HG03025 (cell line): ENCODE data around the gene DUSP16.
"Not testable (repeated sequence)": the region's sequence is repeated elsewhere in the genome, so short reads cannot be mapped to it uniquely, and the experiment has no call there.

ENCODE experiments used
- ATAC-seq: cut with Tn5 transposase; IDR thresholded peaks from one replicate; pipeline ENCODE4 v1.9.1; 2021; ENCODE audit warnings: mild to moderate bottlenecking, moderate library complexity; ENCODE audit not compliant: unreplicated experiment, low FRiP score

DUSP16 gene

DNA sequence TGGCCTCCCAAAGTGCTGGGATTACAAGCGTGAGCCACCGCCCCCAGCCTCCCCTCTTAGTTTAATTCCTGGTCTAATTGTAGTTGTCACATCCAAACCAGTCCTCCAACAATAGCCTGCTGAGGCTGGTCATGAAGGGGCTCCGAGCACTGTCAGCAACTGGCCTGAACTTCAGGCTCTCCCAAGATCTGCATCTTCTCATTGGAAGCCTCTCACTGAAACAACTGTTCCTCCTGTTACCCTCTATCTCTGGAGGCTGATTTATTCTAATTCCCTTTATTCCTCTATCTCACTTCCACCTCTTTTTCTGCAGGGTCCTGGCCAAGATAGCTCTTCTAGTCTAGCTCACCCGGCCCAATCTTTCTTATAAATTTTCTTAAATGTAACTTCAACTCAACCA, 89.4 kb downstream of the DUSP16 start:
- ATAC-seq, result no peak

DNA sequence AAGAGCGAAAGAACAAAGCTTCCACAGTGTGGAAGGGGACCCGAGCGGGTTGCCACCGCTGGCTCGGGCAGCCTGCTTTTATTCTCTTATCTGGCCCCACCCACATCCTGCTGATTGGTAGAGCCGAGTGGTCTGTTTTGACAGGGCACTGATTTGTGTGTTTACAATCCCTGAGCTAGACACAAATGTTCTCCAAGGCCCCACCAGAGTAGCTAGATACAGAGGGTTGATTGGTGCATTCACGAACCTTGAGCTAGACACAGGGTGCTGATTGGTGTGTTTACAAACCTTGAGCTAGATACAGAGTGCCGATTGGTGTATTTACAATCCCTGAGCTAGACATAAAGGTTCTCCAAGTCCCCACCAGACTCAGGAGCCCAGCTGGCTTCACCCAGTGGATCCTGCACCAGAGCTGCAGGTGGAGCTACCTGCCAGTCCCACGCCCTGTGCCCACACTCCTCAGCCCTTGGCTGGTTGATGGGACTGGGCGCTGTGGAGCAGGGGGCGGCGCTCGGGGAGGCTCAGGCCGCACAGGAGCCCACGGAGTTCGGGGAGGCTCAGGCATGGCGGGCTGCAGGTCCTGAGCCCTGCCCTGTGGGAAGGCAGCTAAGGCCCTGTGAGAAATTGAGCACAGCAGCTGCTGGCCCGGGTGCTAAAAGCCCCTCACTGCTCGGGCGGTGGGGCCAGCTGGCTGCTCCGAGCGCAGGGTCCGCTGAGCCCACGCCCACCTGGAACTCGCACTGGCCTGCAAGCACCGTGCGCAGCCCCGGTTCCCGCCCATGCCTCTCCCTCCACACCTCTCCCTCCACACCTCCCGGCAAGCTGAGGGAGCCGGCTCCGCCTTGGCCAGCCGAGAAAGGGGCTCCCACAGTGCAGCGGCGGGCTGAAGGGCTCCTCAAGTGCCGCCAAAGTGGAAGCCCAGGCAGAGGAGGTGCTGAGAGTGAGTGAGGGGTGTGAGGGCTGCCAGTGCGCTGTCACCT, 90.4 kb downstream of the DUSP16 start:
- ATAC-seq, result not testable (repeated sequence)

DNA sequence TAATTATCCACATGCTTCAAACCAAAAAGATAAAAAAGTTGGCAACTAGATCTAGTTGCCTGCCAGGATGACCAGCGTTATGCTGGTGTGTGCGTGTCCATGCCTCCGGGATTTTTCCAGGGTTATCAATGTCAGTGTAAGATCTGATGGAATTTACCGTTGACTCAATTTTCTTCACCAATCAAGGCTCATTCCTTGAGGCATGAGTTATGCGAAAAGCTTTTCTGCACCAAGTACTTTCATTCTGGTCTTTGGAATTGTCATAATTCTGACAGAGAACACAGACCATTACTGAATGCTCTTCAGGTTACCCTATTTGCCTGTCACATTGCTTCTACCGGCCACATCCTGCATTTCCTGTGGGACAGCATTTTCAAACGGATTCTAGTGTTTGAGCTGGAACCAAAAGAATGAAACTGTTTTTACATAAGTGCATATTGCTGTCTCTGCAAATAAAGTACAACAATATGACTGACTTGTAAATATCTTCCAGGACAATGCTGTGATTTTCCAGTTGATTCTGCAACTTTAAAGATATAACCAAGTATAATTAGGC, 91.8 kb downstream of the DUSP16 start:
- ATAC-seq, result no peak

DNA sequence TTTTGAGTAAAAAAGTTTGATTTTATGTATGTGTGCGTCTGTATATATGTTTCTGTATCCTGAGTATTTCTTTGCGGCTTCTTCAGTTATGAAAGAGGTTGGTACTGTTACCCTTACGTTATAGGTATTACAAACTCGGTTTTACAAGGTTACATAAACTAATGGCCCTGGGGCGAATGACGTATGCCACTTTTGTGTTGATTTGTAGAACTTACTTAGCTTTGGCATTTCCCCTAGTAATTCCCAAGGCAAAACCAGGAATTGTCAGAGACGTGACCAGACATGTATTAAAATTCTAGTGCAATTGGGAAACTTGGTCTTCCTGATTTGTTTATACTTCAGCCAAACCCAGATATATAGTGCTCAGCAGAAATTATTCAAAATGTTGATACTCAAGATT, 93.3 kb downstream of the DUSP16 start:
- no peak for ATAC-seq

DNA sequence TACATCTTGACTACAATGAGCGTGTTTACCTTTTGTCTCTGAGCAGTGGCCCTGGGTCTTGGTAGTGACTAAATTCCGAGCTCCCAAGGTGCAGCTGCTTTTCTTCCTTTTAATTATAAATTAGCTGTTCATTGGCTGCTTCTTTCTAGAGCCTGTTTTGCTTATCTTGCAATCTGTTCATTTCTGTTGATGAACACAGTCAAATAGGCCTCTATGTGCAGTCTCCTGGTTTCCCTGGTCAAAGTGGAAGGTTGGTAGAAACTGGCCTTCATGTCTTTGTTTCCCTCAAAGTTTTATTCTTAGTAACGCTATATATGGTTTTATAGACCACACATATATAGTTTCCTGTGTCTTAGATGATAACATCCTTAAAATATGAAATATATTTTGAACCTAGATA, 94.1 kb downstream of the DUSP16 start:
- ATAC-seq, result no peak

DNA sequence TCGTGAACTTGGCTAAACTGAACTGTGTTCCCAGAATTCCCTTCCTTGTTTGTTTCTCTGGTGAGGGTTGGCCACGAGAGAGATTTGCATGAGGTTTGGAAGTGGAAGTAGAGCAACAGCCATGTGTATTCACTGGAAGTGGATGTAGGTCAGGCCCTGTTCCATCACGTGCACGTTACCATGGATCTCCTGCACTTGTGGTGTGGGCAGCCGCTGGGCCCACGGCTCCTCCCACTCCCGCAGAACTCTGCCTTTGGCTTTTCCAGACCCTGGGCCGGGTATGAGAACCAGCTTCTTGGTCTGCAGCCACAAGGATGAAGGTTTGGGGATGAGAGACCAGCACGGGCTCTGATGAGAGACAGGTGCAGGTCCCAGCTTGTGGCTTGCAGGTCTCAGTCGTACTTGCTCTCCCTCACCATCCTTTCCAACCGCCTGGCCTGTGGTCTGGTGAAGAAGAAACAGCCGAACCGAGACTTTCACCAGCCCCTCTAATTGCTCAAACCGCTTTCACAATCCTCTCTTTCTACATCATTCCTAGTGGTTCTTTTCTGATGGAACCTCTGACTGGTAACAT, 94.9 kb downstream of the DUSP16 start:
- no peak for ATAC-seq

DNA sequence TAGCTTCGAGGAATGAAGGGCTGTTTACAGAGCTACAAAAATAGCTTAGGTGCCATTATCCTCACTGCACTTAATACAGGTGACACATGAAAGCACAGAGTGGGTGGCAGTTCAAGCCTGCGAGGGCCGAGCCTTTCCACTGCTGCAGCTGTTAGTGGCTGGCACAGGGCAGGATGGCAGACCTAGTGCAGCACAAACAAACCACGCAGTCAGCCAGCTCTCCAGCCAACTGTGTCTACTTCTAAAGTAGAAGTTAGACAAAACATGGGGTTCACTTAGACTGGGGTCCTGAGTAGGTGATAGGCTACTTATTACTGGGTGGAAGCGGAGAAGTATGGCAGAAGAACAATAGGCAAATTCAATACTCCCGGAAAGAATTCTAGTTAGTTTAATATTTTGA, 95.4 kb downstream of the DUSP16 start:
- no peak for ATAC-seq

DNA sequence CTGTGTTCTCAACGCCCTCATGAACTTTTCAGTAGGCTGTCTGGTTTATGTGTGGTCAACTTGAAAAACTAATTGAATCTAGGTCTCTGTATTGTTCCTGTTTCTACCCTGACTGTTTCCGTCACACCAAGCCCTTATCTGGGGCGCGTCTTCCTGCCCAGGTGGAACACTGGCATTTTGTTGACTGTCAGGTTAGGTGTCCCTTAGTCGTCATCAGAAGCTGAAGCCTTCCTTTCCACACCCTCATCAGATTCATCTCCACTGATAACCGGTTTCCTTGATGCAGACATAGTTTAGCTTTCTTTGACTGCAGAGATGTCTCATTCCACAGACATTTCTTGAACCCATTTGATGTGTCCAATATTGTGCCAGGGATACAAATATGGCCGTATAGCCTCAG, 96.5 kb downstream of the DUSP16 start:
- ATAC-seq, result no peak

DNA sequence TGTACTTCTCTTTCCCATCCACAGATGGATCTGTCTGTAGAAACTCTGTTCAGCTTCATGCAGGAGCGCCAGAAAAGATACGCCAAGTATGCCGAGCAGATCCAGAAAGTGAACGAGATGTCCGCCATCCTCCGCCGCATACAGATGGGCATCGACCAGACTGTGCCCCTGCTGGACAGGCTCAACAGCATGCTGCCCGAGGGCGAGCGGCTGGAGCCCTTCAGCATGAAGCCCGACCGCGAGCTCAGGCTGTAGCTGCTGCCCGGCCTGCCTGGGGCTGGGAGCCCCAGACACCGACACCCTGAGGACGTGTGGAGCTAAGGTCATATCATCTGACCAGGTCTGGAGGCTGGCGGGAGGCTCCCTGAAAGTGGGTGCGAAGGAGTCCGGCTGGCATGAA, 97.1 kb downstream of the DUSP16 start:
- no peak for ATAC-seq

DNA sequence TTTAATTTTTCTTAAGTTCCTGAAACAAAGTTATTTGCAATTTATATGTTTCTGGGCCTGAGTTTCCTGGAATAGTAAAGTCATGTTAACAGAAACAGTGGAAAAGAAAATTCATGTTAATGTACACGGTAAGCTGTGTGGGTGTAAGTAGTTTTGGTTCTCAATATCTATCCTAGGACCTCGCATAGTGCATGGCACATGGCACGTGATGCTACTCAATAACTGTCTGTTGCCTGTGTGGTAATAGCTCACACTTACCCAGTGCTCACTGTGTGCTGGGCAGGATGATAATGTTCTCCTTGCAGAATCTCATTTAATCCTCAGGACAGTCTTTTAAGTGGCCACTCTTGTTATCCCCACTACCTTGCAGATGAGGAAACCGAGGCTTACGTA, 100.7 kb downstream of the DUSP16 start:
- ATAC-seq, result no peak

DNA sequence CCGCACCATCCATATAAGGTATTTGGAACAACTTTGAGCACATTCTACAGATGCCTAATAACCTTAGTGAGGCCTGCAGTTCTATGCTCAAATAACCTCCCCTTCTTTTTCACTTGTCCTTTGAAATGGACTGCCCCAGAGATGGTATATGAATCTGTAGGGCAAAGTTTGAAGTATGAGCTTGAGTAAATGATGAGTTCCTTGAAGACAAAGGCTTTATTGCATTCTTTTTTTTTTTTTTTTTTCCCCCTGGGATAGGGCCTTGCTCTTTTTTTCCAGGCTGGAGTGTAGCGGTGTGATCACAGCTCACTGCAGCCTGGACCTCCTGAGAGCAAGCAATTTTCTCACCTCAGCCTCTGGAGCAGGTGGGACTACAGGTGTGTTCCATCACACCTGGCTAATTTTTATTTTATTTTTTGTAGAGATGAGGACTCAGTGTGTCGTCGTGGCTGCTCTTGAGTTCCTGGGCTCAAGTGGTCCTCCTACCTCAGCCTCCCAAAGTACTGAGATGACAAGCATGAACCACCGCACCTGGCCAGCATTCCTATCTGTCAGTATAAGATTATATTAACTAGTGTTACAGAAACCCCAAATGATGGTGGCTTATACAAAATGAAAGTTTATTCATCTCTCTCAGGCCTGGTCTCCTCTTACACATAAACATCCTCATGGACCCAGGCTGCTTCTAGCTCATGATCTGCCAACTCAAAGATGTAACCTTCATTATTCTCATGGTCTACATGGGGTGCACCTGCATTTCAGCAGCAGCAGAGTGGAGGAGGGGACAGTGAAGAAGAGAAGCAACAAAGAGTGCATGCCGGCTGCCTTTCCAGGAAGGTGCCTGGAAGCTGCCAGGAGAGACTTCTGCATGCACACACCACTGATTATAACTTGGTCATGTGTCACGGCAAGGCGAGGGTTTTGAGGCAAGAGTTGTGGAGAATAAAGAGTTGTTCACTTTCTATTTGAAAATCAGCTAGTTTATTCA, 101.4 kb downstream of the DUSP16 start:
- ATAC-seq, result no peak

DNA sequence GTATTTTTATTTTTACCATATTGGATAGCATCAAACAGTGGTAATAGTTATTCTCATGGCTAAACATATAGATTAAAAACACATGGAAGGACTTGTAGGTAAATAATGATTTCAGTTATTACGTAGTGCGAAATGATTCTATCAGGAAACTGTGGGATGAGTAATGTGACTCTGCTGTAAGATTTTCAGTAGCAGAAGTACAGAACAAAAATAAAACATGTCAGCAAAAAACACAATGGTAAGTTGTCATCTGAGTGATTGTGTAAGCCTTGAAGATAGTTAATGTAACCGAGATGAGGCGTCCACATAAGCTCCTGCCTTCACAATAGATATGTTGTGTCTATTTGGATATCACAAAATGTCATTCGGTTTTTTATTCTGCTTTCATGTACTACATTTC, 106.0 kb downstream of the DUSP16 start:
- ATAC-seq, result no peak

DNA sequence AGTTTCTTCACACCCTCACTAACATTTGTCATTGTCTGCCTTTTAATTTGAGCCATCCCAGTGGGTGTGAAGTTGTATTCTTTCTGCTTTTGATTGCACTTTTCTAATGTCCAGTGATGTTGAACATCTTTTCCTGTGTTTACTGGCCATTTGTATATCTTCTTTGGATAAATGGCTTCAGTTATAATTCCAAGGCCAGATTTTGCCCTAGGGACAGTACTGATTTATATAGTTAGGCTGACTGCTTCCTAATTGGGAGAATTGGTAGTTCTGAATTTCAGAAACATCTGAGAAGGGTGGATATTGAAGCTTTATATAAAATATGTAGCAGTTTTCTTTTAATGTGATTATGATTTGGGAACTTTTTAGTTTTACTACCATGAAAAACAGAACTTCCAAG, 108.3 kb downstream of the DUSP16 start:
- no peak for ATAC-seq

DNA sequence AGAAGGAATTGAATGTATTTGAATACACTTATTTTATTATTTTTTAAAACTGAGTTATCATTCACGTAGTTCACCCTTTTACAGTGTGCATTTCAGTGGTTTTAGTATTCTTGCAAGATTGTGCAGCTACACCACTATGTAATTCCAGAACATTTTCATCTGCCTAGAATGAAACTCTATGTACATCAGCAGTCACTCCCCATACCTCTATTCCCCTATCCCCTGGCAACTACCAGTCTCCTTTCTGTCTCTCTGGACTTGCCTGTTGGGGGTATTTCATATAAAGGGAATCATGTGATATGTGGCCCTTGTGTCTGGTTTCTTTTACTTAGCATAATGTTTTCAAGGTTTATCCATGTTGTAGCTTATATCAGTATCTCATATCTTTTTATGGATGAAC, 109.0 kb downstream of the DUSP16 start:
- no peak for ATAC-seq

DNA sequence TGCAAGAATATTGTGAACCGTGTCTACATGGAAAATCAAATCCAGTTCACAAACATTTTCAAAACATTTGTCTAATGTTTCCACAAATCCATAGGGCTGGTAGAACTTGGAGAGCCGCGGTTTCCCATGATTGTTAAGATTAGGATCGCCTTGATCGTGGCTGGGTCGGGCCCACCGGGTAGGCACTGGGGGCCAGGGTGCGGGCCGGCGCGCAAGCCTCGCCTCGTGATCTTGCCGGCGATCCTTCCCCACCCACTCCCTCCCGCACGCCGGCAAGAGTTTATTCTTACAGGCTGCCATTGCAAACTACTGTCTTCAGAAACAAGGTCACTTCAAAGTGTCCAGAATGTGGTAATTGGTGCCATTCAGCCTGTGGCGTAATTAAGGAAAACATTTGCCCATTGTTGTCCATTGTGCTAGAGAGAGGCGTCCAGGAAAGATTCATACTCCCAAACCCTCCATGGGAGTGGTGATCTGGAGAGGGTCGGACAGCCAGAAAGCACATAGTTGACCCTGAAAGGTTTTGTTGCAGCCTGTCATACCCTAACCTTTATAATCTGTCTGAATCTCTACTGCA, 110.2 kb downstream of the DUSP16 start:
- ATAC-seq, result no peak

DNA sequence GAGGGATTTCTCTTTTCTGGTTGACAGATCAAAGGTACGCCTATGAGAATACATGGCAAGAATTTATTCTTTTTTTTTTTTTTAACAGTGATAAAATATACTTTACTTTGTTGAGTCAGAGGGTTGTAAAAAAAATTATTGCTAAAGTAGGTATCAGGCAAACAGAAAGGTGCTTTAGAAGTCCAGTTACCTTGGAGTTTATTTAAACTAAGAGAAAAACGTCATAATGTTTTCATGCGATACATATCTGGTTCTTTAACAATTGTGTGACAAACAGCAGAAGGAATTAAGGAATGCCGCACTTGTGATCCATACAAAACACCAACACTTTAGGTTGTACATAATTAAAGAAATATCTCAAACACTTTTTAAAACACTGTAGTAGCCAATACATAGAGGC, 111.6 kb downstream of the DUSP16 start:
- no peak for ATAC-seq

DNA sequence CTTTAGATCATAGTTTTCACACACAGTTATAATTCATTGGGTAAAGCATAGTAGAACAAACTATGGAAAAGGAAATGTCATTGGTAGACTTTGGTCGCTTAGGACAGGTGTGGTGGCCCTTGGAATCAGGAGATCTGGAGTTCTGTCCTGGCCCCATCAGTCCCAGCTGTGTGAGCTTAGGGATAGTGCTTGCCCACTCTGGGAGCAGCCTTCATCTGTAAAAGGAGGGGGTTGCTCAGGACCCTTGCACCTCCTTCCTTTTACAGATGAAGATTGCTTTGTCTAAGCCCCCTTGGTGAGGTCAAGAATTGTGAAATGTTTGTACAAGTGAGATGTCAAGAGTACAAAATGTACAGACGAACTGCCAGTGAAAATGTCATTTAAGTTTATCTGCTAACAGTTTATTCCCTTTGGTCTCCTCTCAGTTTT, 112.6 kb downstream of the DUSP16 start:
- ATAC-seq, result no peak

DNA sequence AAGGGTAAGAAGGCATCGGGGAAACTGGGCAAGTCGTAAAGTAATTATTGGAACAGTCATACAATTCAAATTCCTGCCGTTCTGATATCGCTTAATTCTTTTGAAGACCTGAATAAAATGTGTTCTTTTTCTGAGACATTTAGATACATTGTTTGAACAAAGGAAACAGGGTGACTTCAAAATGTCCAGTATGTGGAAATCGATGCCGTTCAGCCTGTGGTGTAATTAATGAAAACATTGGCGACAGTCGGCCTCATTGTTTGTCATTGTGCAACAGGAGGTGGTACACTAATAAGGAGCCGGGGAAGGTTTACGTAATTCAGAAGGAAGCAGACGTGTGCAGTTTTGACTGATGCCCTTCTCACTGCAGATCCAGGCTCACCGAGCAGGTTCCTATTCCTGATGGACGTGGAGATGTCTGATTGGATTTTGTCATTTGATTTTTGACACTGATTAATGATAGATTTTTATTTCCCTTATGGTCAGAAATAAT, 113.1 kb downstream of the DUSP16 start:
- no peak for ATAC-seq

DNA sequence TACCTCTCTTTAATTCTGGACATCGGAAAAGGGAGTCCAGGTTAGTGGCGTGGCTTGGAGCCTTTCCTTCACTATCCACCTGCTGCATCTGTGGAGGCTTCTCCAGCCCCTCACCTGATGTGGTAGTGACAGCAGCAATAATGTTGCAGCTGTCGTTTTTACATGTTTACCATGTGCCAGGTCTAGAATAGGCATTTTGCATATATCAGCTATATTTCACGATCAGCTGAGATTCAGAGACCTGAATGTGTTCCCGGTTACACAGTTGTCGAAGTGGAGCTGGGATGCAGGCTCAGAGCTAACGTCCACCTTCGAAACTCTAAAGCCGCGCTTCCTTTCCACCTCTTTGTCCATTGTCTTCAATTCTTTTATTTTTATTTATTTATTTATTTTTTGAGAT, 114.8 kb downstream of the DUSP16 start:
- ATAC-seq, result no peak

DNA sequence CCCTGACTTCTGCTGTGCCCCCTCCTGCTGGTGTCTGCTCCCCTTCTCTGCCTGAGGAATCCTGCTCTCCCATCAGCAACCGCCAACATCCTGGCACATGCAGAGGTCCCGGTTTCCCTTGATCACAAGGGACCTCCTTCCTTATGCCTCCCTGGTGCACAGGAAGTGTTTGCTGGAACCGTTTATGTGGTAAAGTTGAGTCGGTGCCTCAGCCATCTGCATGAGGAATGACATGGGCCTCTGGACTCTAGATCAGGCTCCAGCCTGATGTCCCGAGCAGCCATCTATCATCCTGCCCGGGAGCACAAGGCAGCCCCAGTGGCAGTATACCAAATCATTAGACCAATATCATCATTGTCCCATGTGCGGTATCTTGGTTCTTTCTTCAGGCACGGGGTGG, 115.4 kb downstream of the DUSP16 start:
- no peak for ATAC-seq
